Spleen (tissue), 7 donors: ENCODE measurements around the gene LIAS.

Experiments used
- POLR2A ChIP-seq, 3 donors: fragments of 450-650 bp; IDR thresholded peaks; one replicate each; pipeline ENCODE4 v1.5.1; 2017; ENCODE audit warnings: antibody characterized with exemption in 3 of 3, mild to moderate bottlenecking in 1 of 3
- POLR2AphosphoS5 ChIP-seq, 3 donors: sonication (generic); formaldehyde crosslinking; IDR thresholded peaks; one replicate each; pipeline ENCODE4 v1.5.1; 2017; ENCODE audit warnings: antibody characterized with exemption in 3 of 3
- TF ChIP-seq, protein P1 (sequence below), 11 experiments: fragments of 200-600 bp in 7 of 11; fragments of 450-650 bp in 4 of 11; sonication (generic) in 4 of 11; IDR thresholded peaks in 8 of 11; conservative IDR thresholded peaks in 3 of 11; 1 replicate in 7 of 11; 2 replicates in 4 of 11; pipeline versions ENCODE4 v1.4.0 to v1.8.0; 2016 to 2021; ENCODE audit warnings: antibody characterized with exemption in 11 of 11, inconsistent platforms in 4 of 11, mild to moderate bottlenecking in 1 of 11
- donor health status: DM: no; HTN: no; CAD: no; lungs with moderate emphysema.
- donor health status: DM: no; HTN: no; CAD: no.
- donor health status: DM: no; HTN: no; CAD: no.

DNA sequence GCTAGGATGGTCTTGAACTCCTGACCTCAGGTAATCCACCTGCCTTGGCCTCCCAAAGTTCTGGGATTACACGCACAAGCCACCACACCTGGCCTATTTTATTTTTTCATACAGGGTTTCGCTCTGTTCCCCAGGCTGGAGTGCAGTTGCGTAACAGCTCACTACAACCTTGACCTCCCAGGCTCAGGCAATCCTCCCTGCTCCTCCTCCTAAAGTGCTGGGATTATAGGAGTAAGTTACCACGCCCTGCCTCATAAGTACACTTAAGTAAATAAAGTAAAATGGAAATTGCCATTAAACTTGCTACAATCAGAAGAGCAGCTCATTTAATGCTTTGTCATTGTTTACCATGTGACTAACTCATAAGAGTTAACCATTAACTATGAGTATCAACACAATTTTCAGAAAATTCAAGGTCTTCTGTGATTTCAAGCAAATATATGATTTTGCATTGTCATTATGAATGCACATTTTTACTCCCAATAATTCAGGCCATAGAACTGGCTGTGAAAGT lies 56.1 kb downstream of the LIAS start:
- TF ChIP-seq POLR2AphosphoS5 (IDR thresholded peaks at IDR 0.05) = no peak
- TF ChIP-seq, protein P1, sequence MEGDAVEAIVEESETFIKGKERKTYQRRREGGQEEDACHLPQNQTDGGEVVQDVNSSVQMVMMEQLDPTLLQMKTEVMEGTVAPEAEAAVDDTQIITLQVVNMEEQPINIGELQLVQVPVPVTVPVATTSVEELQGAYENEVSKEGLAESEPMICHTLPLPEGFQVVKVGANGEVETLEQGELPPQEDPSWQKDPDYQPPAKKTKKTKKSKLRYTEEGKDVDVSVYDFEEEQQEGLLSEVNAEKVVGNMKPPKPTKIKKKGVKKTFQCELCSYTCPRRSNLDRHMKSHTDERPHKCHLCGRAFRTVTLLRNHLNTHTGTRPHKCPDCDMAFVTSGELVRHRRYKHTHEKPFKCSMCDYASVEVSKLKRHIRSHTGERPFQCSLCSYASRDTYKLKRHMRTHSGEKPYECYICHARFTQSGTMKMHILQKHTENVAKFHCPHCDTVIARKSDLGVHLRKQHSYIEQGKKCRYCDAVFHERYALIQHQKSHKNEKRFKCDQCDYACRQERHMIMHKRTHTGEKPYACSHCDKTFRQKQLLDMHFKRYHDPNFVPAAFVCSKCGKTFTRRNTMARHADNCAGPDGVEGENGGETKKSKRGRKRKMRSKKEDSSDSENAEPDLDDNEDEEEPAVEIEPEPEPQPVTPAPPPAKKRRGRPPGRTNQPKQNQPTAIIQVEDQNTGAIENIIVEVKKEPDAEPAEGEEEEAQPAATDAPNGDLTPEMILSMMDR (IDR thresholded peaks at IDR 0.05 in 8 of 11, conservative IDR thresholded peaks at IDR 0.05 in 3 of 11) = no peak
- TF ChIP-seq POLR2A (IDR thresholded peaks at IDR 0.05) = no peak
